LoVo (cell line): Measurements from ENCODE around the gene NEMP2.
"Not testable (repeated sequence)": the region's sequence is repeated elsewhere in the genome, so short reads cannot be mapped to it uniquely, and the experiment has no call there.

Source experiments
- DNase-seq: peaks from one replicate; pipeline ENCODE4 v3.0.0-alpha.2; 2016; ENCODE audit warnings: low spot score

Gene NEMP2

GRCh38 chr2:190489475-190489874 is 45.0 kb downstream of the NEMP2 start:
- no peak for DNase-seq

DNA sequence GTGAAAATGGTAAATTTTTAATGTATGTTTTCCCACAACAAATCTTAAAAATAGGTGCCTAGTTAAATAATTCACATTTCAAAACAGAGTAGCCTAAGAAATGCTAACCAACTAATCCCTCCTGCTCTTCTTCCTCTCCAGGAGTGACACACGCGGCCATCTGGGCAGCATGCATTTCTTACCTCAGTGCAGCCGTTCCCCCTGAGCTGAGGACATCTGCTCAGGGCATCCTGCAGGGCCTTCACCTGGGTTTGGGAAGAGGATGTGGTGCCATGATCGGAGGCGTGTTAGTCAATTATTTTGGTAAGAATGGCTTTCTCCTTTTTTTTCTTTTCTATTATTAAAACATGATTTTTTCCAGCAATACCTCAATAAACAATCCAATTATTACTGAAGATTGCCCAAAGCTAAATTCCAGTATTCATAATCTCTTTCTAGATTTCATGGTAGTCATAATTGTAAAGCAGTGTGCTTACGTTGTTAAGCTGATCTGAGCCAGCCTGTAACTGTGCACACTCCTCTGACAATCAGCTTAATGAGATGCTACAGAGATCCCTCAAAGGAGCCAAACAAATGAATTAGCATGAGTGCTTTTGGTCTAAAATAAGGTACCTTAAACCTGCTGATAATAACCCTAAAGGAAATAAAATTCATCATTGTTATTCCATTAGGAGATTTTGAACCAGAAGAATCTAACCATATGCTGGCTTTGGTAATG is 45.8 kb downstream of the NEMP2 start:
- DNase-seq: no peak

GRCh38 chr2:190486037-190486623 is 48.4 kb downstream of the NEMP2 start:
- DNase-seq: no peak

GRCh38 chr2:190482451-190482850 is 52.1 kb downstream of the NEMP2 start:
- DNase-seq: no peak

DNA sequence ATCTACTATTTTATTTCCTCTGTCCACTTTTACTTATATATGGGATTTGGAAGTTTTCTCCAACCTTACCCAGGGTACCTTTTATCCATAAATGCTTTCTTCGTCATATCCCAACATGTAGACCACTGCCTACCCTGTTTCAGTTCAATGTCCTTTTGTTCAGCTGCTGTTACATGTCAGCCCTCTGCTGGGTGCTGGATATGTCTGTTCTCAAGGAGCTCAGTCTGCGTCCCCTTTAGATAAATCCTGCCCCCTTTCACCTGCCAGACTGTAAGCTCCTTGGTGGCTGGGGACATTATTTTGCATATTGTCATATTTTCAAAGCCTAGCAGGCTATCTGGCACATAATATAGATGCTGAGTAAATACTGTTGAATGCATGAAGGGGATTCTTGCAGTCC is 53.2 kb downstream of the NEMP2 start:
- no peak for DNase-seq

GRCh38 chr2:190478572-190479195 is 55.8 kb downstream of the NEMP2 start:
- no peak for DNase-seq

DNA sequence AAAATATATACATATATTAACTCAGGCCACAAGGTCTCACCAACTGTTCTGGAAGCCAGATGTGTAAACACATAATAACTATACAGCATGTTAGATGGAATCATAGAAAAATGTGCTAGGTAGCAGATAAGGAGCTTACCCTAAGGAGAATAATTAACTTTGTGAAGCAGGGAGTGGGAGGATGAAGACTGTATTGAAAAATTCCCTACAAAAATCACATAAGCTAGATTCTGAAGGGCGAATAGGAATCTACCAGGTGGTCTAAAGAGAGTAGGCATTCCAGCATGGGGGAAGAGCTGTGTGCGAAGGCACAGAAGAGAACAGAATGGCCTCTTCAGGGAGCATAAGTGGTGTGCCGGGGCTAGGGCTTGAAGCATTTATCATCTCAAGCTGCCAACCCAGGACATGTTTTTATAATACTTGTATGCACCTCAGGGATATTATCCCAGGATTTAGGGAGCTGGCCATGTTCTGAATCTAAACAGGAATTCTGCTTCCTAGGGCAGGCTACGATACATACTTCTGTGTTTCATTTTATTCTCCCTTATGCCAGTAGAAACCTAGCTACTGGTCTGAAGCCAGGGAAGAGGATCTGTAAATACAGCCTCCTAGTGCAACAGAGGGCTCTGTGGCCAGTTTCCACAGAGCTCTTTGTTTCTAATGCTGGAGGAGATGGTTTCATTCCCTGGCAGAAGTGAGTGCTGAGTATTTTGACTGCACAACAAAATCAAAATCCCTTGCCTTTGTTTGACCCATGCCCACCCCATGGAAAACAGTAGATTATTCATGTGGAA is 56.7 kb downstream of the NEMP2 start:
- DNase-seq: no peak

GRCh38 chr2:190470256-190470826 is 64.2 kb downstream of the NEMP2 start:
- no peak for DNase-seq

DNA sequence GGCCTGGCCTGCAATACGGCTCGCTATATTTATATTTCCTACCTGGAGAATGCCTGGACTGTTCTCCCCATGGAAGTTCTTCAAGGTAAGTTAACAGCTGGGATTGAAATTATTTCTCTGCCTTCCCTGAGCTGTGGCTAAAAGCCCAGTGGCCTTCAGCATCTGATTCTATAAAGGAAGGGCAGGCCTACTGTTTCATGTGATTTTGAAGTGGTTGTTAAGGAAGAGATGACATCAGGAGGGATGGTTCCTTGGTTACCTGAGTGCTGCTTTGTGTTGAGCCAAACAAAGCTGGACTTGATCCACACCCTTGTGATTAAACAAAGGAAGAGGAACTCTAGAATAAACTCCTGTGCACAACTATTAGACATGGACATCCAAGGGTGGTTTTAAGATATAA is 64.8 kb downstream of the NEMP2 start:
- peak; percentile 64 for DNase-seq

- DNase-seq: peak; percentile 78
These were observed 65.5 kb downstream of the NEMP2 start for GRCh38 chr2:190468814-190469569.

DNA sequence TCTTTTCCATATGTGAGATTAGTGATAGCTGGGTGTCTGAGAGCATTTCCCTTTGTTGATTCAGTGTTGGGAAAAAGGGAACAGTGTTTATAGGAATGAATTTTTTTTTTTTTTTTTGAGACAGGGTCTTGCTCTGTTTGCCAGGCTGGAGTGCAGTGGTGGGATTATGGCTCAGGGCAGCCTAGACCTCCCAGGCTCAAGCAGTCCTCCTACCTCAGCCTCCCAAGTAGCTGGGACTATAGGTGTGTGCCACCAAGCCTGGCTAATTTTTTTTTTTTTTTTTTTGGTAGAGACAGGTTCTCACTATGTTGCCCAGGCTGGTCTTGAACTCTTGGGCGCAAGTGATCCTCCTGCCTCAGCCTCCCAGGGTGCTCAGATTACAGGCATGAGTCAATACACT is 66.2 kb downstream of the NEMP2 start:
- DNase-seq: not testable (repeated sequence)

- no peak for DNase-seq
These were observed 66.9 kb downstream of the NEMP2 start for GRCh38 chr2:190467575-190468083.

- no peak for DNase-seq
These were observed 67.6 kb downstream of the NEMP2 start for GRCh38 chr2:190466819-190467446.

GRCh38 chr2:190465060-190465459 is 69.5 kb downstream of the NEMP2 start:
- no peak for DNase-seq

GRCh38 chr2:190462611-190463010 is 71.9 kb downstream of the NEMP2 start:
- DNase-seq: no peak

- no peak for DNase-seq
These were observed 72.3 kb downstream of the NEMP2 start for GRCh38 chr2:190462181-190462580.

DNA sequence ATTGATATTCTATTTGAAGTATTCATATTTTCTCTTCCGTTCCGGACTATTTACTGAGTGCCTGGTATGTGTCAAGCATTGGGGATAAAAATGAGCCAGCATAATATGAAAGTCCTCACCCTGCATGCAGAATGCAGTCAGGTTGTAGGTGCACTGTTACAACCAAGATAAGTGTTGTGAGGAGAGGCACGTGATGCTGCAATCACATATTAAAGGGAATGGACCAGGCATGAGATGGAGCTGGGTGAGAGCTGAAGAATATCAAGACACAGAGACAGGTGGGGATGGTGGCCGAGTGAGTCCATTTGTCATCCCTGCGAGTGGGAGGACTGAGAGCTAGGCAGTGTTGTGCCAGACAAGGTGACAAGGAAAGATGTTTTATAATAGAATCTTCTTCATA is 74.0 kb downstream of the NEMP2 start:
- DNase-seq: no peak

- DNase-seq: no peak
These were observed 74.6 kb downstream of the NEMP2 start for GRCh38 chr2:190459881-190460280.

- DNase-seq: no peak
These were observed 76.0 kb downstream of the NEMP2 start for GRCh38 chr2:190458352-190459107.

DNA sequence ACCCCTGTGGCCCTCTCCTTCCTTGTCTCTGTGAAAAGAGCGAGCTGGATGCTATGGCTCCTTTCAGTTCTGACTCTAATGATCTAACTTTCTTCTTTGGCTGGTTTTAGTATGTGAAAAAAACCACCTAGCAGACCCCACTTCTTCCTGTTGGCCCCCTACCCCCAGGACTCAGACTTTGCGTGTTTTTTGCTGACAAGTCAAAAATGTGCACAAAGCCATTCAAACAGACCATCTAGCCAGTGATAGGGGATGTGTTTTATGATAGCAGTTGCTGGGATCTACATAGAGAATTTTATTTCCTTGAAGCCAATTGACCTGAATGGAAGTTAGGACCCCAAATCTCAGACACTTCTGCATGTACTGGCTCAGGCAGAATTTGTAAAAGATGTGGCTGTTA is 77.3 kb downstream of the NEMP2 start:
- DNase-seq: no peak
